ENCODE results near the gene NF1.
"Not testable (repeated sequence)": the region's sequence is repeated elsewhere in the genome, so short reads cannot be mapped to it uniquely, and the experiment has no call there.

Gene NF1, protein sequence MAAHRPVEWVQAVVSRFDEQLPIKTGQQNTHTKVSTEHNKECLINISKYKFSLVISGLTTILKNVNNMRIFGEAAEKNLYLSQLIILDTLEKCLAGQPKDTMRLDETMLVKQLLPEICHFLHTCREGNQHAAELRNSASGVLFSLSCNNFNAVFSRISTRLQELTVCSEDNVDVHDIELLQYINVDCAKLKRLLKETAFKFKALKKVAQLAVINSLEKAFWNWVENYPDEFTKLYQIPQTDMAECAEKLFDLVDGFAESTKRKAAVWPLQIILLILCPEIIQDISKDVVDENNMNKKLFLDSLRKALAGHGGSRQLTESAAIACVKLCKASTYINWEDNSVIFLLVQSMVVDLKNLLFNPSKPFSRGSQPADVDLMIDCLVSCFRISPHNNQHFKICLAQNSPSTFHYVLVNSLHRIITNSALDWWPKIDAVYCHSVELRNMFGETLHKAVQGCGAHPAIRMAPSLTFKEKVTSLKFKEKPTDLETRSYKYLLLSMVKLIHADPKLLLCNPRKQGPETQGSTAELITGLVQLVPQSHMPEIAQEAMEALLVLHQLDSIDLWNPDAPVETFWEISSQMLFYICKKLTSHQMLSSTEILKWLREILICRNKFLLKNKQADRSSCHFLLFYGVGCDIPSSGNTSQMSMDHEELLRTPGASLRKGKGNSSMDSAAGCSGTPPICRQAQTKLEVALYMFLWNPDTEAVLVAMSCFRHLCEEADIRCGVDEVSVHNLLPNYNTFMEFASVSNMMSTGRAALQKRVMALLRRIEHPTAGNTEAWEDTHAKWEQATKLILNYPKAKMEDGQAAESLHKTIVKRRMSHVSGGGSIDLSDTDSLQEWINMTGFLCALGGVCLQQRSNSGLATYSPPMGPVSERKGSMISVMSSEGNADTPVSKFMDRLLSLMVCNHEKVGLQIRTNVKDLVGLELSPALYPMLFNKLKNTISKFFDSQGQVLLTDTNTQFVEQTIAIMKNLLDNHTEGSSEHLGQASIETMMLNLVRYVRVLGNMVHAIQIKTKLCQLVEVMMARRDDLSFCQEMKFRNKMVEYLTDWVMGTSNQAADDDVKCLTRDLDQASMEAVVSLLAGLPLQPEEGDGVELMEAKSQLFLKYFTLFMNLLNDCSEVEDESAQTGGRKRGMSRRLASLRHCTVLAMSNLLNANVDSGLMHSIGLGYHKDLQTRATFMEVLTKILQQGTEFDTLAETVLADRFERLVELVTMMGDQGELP (N-terminal part only)

DNA sequence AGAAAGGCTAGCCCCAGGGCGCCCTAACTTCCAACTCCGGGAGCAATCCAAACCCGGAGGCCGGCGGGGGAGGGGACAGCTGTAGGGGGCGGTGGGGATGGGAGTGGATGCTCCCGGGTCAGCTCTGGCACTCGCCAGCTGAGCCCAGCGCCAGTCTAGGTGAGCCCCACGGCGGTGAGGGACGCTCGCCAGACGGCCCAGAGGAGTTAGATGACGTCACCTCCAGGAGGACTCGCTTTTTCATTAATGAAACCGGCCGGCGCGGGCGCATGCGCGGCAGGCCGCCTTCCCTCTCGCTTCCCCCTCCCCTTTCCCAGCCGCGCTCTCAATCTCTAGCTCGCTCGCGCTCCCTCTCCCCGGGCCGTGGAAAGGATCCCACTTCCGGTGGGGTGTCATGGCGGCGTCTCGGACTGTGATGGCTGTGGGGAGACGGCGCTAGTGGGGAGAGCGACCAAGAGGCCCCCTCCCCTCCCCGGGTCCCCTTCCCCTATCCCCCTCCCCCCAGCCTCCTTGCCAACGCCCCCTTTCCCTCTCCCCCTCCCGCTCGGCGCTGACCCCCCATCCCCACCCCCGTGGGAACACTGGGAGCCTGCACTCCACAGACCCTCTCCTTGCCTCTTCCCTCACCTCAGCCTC lies at the start of gene NF1:
TSS of gene NF1 (plus strand) at position 378 of the 636 bp plus-strand sequence. CDS start 333 bp downstream, outside the sequence.
- H3K27ac ChIP-seq: peak within 1 kb of the TSS; percentile 94
- TF ChIP-seq, protein P1, sequence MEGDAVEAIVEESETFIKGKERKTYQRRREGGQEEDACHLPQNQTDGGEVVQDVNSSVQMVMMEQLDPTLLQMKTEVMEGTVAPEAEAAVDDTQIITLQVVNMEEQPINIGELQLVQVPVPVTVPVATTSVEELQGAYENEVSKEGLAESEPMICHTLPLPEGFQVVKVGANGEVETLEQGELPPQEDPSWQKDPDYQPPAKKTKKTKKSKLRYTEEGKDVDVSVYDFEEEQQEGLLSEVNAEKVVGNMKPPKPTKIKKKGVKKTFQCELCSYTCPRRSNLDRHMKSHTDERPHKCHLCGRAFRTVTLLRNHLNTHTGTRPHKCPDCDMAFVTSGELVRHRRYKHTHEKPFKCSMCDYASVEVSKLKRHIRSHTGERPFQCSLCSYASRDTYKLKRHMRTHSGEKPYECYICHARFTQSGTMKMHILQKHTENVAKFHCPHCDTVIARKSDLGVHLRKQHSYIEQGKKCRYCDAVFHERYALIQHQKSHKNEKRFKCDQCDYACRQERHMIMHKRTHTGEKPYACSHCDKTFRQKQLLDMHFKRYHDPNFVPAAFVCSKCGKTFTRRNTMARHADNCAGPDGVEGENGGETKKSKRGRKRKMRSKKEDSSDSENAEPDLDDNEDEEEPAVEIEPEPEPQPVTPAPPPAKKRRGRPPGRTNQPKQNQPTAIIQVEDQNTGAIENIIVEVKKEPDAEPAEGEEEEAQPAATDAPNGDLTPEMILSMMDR (conservative IDR thresholded peaks at IDR 0.05): no peak

DNA sequence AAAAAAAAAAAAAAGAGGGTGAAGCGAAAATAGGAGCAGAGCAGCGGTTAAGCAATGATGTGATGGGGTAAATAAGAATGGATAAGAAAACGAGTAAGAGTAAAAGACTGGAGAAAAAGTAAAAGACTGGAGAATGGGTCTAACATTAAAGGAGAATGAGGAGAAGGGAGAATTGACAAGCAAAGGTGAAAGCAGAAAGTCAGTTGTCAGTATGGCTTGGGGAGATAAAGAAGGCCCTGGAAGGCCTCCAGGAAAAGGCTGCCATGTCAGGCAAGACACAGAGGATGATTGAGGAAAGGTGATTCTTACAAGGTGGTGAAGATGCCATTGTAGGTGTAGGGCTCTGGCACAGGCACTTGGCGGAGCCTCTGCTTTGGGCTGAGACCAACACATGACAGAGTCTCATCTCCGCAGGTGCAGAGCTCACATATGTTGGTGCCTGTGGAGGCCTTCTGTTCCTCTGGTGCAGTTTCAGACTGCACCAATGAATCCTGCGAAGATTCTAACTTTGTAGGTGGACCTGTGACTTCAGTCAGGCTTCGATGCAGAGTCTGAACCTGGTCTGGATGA lies 47.8 kb upstream of the NF1 start:
- H3K27ac ChIP-seq: not testable (repeated sequence)

DNA sequence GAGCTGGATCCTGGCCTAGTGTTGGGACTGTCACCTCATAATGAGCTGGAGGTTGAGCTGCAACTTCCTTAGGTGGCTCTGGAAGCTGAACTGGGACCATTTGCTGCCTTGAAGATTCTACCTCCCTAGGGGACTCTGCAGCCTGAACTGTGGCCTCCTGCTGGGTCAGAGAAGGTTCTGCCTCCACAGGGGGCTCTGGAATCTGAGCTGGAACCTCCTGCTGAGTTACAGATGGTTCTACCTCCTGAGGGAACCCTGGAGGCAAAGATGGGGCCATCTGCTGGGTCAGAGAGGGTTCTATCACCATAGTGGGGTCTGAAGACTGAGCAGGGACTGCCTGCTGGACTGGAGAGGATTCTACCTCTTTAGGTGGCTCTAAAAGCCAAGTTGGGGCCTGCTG lies 46.6 kb upstream of the NF1 start:
- no peak overlapping the region for H3K27ac ChIP-seq
- TF ChIP-seq, protein P1 (conservative IDR thresholded peaks at IDR 0.05): no peak

DNA sequence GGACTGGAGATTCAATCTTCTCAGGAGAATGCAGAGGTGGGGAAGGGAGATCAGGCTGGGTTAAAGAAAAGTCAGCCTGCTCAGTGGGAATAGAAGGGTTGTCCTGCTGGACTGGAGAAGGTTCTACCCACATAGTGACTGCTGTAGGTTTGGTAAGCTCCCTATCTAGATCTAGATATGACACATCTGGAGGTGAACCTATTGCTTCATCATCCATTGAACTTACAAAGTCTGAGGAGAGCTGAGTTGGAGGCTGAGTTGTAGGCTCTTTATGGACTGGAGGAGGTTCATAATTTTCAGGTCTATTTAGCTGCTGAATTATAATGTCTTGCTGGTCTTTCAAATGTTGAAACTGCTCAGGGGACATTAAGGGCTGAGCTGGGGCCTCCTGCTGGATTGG lies 46.0 kb upstream of the NF1 start:
- TF ChIP-seq, protein P1 (conservative IDR thresholded peaks at IDR 0.05): no peak
- H3K27ac ChIP-seq: no peak overlapping the region

DNA sequence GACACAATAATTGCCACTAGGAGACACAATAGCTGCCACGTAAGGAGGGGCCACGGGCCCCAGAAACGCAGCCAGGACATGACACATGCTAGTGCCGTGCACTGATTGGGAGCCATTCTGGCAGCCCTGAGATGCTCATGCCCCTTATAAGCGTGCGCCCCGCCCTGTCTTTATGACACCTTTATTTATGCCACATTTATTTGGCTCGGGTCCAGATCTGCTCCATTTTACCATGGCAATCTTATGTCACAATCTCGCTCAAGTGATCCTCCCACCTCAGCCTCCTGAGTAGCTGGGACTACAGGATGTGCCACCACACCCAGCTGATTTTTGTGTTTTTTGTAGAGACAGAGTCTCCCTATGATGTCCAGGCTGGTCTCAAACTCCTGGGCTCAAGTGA lies 43.8 kb upstream of the NF1 start:
- TF ChIP-seq, protein P1 (conservative IDR thresholded peaks at IDR 0.05): no peak
- H3K27ac ChIP-seq: no peak overlapping the region

DNA sequence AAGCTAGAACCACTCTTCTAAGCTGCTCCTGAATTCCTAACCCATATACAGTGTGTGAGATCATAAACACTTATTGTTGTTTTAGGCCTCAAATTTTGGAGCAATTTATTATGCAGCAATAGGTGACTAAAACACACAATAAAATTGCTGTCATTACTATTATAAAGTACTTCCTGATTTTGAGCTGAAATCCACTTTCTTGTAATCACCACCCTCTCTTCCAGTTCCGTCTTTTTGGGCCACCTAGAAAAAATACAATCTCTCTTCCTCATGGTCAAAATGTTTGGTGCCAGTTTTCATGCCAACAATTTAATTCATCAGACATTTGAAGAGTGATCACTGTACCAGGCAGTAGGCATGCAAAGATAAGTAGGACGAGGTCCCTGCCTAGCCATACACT lies 43.3 kb upstream of the NF1 start:
- H3K27ac ChIP-seq: no peak overlapping the region
- TF ChIP-seq, protein P1 (conservative IDR thresholded peaks at IDR 0.05): no peak

DNA sequence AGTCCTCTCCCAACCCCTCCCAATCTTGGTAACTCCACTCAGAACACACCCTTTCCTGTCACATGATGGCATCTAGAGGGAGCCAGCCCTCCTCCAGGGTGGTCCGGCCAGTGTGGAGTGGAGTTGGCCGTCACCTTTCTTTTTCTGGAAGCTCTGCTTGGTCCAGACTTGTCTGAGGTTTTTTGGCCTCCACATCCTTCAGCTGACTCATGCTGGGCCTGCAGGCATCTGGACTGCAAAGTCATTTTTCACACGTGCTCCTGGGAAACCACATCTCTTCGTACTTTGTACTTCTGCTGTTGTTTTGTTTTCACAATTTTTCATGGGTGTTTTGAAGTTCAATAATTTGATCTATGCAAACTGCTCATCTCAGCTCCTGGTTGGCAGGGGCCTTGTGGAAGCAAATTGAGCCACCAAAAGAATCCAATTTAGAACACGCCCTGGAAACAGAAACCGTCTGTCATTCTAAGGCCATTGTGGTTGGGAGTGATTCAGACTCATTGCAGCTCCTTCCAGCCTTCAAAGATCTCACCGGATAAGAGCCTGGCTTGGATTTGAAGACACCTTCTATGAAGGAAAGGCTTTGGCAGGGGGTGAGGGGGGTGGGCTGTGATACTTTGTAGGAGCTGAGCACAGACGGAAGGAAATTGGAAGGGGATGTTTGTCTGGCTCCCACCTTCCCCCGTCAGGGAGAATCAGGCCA lies 42.4 kb upstream of the NF1 start:
- no peak overlapping the region for H3K27ac ChIP-seq
- TF ChIP-seq, protein P1 (conservative IDR thresholded peaks at IDR 0.05): no peak
